ENCODE results near the gene ATF3. TPM values are rescaled to one million over a fixed set of nuclear protein-coding genes. Genes with fewer than 3 reads are reported as not detected.
A peak's percentile ranks its signal among the peaks of the same experiment; 100 is the strongest.

The ATF3 gene
- polyA plus RNA-seq, 3 donors: 10.4 to 227 (median 13.3) TPM

GRCh38 chr1:212582291-212582690, 26.3 kb upstream of the ATF3 start:
- H4K20me1 ChIP-seq (ENCODE audit: insufficient read depth, low read length): no peaks in the 10 kb centered on the region
- H3K4me3 ChIP-seq (replicated peaks in 1 of 3; ENCODE audit: low read depth in 2 of 3, low read length in 3 of 3): no peak overlapping the region
- peaks cover under 1 to 3% of the 10 kb centered on the region in 2 donors for H3K27me3 ChIP-seq (ENCODE audit: control insufficient read depth in 2 of 2, insufficient read depth in 2 of 2, low read length in 2 of 2)
- H3K9me3 Mint-ChIP-seq: peaks cover 0 to 2% (median 0%) of the 10 kb centered on the region in 7 donors
- TF ChIP-seq, protein P1, sequence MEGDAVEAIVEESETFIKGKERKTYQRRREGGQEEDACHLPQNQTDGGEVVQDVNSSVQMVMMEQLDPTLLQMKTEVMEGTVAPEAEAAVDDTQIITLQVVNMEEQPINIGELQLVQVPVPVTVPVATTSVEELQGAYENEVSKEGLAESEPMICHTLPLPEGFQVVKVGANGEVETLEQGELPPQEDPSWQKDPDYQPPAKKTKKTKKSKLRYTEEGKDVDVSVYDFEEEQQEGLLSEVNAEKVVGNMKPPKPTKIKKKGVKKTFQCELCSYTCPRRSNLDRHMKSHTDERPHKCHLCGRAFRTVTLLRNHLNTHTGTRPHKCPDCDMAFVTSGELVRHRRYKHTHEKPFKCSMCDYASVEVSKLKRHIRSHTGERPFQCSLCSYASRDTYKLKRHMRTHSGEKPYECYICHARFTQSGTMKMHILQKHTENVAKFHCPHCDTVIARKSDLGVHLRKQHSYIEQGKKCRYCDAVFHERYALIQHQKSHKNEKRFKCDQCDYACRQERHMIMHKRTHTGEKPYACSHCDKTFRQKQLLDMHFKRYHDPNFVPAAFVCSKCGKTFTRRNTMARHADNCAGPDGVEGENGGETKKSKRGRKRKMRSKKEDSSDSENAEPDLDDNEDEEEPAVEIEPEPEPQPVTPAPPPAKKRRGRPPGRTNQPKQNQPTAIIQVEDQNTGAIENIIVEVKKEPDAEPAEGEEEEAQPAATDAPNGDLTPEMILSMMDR (IDR thresholded peaks at IDR 0.05): no peak
- no peak overlapping the region for H3K4me2 ChIP-seq (replicated peaks; ENCODE audit: extremely low read depth, low read length, poor library complexity, severe bottlenecking)
- H3K27ac Mint-ChIP-seq: no peak overlapping the region
- peaks cover 15 to 23% of the 10 kb centered on the region in 2 donors for H3K4me1 ChIP-seq (ENCODE audit: control insufficient read depth in 1 of 2, insufficient read depth in 2 of 2, low read length in 2 of 2)
- no peaks in the 10 kb centered on the region for H3K36me3 ChIP-seq (replicated peaks in 1 of 2; ENCODE audit: control insufficient read depth in 1 of 2, insufficient read depth in 2 of 2, low read length in 2 of 2)
- no peak overlapping the region for H2AFZ ChIP-seq (ENCODE audit: insufficient read depth, low read depth, low read length, poor library complexity, severe bottlenecking)
- H3K79me2 ChIP-seq (ENCODE audit: insufficient read depth, low read length): no peaks in the 10 kb centered on the region
- no peak overlapping the region for H3K27ac ChIP-seq (ENCODE audit: low read depth in 1 of 2, low read length in 2 of 2)
- no peaks in the 10 kb centered on the region for H3K9me3 ChIP-seq (replicated peaks in 1 of 2; ENCODE audit: control insufficient read depth in 1 of 2, insufficient read depth in 1 of 2, low read length in 2 of 2)
- peaks cover 0 to 2% of the 10 kb centered on the region in 2 donors for H3K36me3 Mint-ChIP-seq
- H3K4me3 Mint-ChIP-seq: no peak overlapping the region
- H3K9ac ChIP-seq (ENCODE audit: insufficient read depth, low read length, poor library complexity, severe bottlenecking): no peak overlapping the region
- intact Hi-C loops (cut with micrococcal nuclease): no loop called here
- no peak for DNase-seq
- H3K27me3 Mint-ChIP-seq (ENCODE audit: low read depth in 3 of 3): peaks cover 1 to 12% (median 10%) of the 10 kb centered on the region in 3 donors
- WGBS (ENCODE audit: insufficient coverage): 92% methylated on average over 4 of the region's 5 CpGs
- peaks cover 29% of the 10 kb centered on the region for H3K4me1 Mint-ChIP-seq

DNA sequence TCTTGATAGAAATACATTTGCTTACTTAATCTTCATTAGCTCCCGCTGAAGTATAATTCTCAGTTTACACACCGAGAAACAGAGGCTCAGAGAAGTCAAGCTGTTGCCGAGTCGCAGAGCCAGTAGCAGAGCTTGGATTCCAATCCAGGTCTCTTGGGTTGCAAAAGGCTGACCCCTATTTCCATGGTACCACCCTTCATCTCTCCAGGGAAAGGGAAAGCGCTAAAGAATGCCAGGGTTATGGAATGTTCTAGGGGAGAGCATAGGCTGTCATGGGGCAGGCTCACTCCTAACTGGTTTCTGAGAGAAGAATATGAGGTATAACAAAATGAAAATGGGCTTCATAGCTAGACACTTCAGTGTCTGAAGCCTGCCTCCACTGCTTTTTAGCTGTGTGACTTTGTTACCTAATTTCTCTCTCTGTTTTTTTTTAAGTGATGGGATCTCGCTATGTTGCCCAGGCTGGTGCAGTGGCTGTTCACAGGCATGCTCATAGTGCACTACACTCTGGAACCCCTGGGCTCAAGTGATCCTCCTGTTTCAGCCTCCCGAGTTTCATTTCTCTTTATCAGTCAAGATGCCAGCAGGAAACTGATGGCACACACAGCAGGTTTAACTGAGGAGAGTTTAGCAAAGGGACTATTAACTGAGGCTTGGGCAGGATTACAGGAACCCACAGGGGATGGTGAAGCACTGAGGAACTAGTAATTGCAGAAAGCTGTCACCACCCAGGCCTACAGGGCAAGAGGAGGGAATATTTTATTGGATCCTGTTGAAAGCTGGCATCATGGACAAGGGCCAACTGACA, 25.5 kb upstream of the ATF3 start:
- H3K9me3 Mint-ChIP-seq: peaks cover 0 to 1% (median 0%) of the 10 kb centered on the region in 7 donors
- no peak overlapping the region for H3K4me3 Mint-ChIP-seq
- Histone ChIP-seq H3K27me3 (ENCODE audit: control insufficient read depth in 2 of 2, insufficient read depth in 2 of 2, low read length in 2 of 2) (peaks cover 2 to 9% of the 10 kb centered on the region in 2 donors), H3K4me2 (replicated peaks; ENCODE audit: extremely low read depth, low read length, poor library complexity, severe bottlenecking) (no peak overlapping the region), H4K20me1 (ENCODE audit: insufficient read depth, low read length) (no peaks in the 10 kb centered on the region), H3K4me1 (ENCODE audit: control insufficient read depth in 1 of 2, insufficient read depth in 2 of 2, low read length in 2 of 2) (peaks cover 8 to 16% of the 10 kb centered on the region in 2 donors), H3K9me3 (replicated peaks in 1 of 2; ENCODE audit: control insufficient read depth in 1 of 2, insufficient read depth in 1 of 2, low read length in 2 of 2) (no peaks in the 10 kb centered on the region), H3K4me3 (replicated peaks in 1 of 3; ENCODE audit: low read depth in 2 of 3, low read length in 3 of 3) (no peak overlapping the region), H3K27ac (ENCODE audit: low read depth in 1 of 2, low read length in 2 of 2) (no peak overlapping the region), H3K79me2 (ENCODE audit: insufficient read depth, low read length) (no peaks in the 10 kb centered on the region), H3K9ac (ENCODE audit: insufficient read depth, low read length, poor library complexity, severe bottlenecking) (no peak overlapping the region), H2AFZ (ENCODE audit: insufficient read depth, low read depth, low read length, poor library complexity, severe bottlenecking) (no peak overlapping the region), H3K36me3 (replicated peaks in 1 of 2; ENCODE audit: control insufficient read depth in 1 of 2, insufficient read depth in 2 of 2, low read length in 2 of 2) (no peaks in the 10 kb centered on the region)
- H3K27ac Mint-ChIP-seq: peak overlapping the region in 1 of 7 donors; percentile 68
- no peak for DNase-seq
- peaks cover 5 to 15% (median 10%) of the 10 kb centered on the region in 3 donors for H3K27me3 Mint-ChIP-seq (ENCODE audit: low read depth in 3 of 3)
- intact Hi-C loops (cut with micrococcal nuclease): no loop called here
- no peaks in the 10 kb centered on the region for H3K36me3 Mint-ChIP-seq
- TF ChIP-seq, protein P1 (IDR thresholded peaks at IDR 0.05): no peak
- WGBS (ENCODE audit: insufficient coverage): 100% methylated on average over 5 of the region's 7 CpGs
- H3K4me1 Mint-ChIP-seq: peaks cover 23% of the 10 kb centered on the region
